GM21717 (cell line): ENCODE data around the gene AHNAK.
"Not testable (repeated sequence)": the region's sequence is repeated elsewhere in the genome, so short reads cannot be mapped to it uniquely, and the experiment has no call there.

Source experiments
- ATAC-seq: cut with Tn5 transposase; IDR thresholded peaks from one replicate; pipeline ENCODE4 v1.9.1; 2021; ENCODE audit warnings: mild to moderate bottlenecking, moderate library complexity; ENCODE audit not compliant: unreplicated experiment

Gene AHNAK

GRCh38 chr11:62534779-62535545, 11.6 kb downstream of the AHNAK start:
- no peak for ATAC-seq

DNA sequence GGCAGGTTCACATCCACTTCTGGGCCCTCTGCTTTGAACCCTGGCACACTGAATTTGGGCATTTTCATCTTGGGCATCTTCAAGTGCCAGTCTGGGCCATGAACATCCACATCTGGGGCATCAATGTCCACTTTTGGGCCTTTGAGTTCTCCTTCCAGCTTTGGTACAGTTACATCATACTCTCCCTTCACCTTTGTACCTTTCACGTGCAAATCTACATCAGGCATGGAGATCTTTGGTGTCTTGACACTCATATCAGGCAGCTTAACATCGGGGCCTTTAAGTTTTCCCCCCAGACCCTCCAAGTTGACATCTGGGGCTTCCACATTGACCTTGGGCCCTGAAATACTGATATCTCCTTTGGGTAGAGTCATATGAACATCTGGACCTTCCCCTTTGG, 14.5 kb downstream of the AHNAK start:
- no peak for ATAC-seq

DNA sequence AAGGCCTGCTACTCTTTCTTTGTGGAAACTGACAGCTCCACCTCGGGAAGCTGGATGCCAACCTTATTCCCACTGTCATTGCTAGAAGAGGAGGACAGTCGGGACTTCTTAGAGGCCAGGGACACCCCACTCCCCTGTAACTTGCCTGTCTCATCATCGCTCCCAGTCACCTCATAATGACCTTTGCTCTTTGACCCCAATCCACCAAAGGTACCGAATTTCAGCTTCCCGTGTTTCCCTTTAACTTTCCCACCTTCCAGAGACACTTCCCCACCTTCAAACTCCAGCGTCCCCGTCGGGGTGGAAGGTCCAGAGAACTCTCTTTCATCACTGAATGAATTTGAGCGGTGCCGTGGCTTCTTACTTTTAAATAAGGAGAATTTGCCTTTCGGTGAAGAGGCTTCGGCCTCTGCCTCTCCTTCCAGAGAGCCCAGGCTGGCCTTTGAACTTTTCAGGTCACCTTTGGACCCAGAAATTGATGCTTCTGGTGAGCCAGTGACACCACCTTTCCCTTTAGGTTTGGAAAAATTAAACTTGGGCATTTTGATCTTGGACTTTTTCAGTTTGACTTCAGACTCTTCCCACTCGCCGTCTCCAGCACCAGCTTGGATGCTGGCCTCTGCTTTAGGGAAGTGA, 29.8 kb downstream of the AHNAK start:
- no peak for ATAC-seq

GRCh38 chr11:62514151-62514550, 32.5 kb downstream of the AHNAK start:
- no peak for ATAC-seq

DNA sequence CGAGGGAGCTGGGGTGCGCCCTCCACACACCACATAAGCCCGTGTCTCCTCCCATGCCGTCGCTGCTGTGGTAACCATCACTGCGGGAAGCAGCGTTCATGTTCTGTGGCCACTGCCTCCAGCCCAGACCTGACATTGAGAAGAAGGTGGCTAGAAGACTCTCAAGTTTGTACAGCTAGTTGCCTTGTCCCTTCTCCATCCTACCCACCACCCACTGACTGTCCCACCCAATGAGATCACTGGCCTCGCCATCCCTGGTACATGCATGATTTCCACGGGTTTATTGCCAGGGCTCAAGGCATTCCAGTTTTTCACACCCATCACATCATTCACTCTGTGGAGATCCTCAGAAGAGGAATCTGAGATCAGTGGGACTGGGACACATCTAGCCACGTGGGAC, 33.0 kb downstream of the AHNAK start:
- ATAC-seq, result no peak

- no peak for ATAC-seq
Measured at GRCh38 chr11:62512961-62513360, 33.6 kb downstream of the AHNAK start.

GRCh38 chr11:62508336-62509058, 38.1 kb downstream of the AHNAK start:
- no peak for ATAC-seq

- ATAC-seq, result no peak
Measured at GRCh38 chr11:62507125-62507422, 39.5 kb downstream of the AHNAK start.

GRCh38 chr11:62506413-62507124, 40.0 kb downstream of the AHNAK start:
- ATAC-seq, result no peak

DNA sequence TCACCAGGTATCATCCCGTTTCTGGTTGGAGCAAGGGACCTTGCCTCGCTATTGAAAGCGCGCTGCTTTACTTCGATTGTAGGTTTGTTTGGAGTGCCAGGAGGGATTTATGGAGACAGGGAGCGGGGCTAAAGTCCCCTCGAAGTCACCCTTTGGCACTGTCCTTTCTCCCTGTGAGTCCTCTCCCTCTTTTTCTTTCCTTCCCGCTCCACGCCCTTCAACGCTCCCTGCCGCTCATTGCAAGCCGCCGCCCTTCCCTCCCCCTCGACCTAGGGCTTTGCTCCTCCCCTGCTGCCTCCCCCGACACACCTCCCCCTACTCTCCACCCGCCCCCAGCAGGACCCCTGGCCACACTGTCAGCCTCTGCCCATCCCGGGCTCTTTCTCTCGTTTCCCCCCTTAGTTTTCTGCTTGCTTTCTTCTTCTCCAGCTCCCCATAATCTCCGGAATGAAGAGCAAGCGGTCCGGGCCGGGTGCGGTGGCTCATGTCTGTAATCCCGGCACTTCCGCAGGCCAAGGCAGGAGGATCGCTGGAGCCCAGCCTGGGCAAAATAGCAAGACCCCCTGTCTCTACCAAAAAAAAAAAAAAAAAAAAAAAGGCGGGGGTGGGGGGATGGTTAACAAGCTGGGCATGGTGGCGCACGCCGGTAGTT, 41.0 kb downstream of the AHNAK start:
- ATAC-seq, result no peak

- no peak for ATAC-seq
Measured at GRCh38 chr11:62505059-62505439, 41.6 kb downstream of the AHNAK start.

- ATAC-seq, result no peak
Measured at GRCh38 chr11:62504158-62504973, 42.2 kb downstream of the AHNAK start.

DNA sequence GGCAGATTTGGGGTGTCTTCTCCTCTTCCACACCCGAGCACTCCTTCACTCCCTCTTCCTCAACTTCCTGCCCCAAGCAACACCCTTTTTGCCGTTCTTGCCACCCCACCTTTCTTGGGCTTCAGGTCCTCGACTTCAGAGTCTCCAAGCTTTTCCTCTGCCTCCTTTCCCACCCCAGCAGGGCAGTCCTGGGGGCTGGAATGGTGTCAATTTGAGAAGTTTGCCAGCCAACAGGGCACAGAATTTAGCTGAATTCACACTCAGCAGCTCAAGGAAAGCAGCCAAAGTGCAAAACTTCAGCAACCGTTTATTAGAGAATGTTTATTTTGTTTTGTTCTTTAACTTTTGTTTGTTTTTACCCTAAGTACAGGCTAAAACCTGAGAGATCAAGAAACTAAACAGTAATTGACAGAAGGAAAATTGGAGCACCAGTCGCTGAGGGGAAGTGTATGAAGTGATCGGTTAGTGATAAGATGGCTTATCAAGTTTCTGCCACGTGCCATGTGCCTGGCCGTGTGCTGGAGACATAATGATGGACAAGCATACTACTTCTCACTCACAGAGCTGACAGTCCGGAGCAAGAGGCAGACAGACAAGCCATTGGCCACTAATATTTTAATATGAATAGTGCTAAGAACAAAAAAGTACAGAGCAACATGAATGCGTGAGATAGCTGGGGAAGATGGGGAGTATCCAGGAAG, 44.4 kb downstream of the AHNAK start:
- no peak for ATAC-seq

GRCh38 chr11:62501432-62501891, 45.1 kb downstream of the AHNAK start:
- no peak for ATAC-seq

- ATAC-seq, result no peak
Measured at GRCh38 chr11:62500650-62501030, 46.0 kb downstream of the AHNAK start.

GRCh38 chr11:62499944-62500649, 46.5 kb downstream of the AHNAK start:
- ATAC-seq, result no peak

DNA sequence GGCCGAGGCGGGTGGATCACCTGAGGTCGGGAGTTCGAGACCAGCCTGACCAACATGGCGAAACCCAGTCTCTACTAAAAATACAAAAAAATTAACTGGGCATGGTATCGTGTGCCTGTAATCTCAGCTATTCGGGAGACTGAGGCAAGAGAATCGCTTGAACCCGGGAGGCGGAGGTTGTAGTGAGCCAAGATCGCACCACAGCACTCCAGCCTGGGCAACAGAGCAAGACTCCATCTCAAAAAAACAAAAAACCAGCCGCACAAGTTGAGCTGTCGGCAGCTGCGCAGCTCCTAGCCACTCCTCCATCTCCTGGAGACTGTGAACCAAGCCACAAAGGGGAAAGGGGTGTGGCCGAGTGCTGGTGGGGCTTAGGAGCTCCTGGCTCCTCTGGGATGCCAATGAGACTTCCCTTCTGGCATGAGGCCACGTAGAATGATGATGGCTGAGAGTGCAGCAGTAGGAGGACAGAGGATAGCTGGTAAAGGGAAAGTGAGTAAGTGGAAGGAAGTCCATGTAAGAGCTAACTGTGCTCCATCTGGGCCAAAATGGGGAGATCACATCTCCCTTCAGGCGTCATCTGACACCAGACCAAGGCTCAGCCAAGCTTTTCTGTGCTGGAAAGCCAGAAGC, 47.2 kb downstream of the AHNAK start:
- not testable (repeated sequence) for ATAC-seq

DNA sequence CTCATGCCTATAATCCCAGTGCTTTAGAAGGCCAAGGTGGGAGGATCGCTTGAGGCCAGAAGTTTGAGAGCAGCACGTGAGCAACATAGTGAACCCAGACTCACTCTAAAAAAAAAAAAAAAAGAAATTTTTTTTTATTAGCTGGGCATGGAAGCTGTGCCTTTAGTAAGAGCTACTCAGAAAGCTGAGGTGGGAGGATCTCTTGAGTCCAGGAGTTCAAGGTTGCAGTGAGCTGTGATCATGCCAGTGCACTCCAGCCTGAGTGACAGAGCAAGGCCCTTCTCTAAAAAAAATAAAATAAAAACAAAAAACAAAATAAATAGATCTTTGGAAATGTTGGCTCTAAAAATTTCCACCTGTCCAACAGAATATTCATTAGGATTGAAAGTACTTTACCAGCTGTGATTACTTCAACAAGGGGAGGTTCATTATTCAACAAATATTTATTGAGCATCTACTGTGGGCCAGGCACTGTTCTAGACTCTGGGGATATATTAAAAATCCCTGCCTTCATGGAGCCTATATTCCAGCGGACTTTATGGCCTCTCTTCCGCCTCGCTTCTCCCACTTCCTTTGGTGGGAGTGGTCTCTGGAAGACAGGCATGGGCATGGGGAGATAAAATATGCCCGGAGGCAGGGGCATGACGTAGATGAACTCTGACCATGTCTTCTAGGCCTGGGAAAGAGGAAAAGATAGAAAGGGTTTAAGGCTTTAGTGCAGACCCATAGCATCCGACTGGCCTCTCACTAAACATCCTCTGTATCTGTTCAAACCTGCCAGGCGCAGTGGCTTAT, 47.9 kb downstream of the AHNAK start:
- no peak for ATAC-seq
